ENCODE measurements around the gene AIFM2.
"Not testable (repeated sequence)": the region's sequence is repeated elsewhere in the genome, so short reads cannot be mapped to it uniquely, and the experiment has no call there.

AIFM2 gene

DNA sequence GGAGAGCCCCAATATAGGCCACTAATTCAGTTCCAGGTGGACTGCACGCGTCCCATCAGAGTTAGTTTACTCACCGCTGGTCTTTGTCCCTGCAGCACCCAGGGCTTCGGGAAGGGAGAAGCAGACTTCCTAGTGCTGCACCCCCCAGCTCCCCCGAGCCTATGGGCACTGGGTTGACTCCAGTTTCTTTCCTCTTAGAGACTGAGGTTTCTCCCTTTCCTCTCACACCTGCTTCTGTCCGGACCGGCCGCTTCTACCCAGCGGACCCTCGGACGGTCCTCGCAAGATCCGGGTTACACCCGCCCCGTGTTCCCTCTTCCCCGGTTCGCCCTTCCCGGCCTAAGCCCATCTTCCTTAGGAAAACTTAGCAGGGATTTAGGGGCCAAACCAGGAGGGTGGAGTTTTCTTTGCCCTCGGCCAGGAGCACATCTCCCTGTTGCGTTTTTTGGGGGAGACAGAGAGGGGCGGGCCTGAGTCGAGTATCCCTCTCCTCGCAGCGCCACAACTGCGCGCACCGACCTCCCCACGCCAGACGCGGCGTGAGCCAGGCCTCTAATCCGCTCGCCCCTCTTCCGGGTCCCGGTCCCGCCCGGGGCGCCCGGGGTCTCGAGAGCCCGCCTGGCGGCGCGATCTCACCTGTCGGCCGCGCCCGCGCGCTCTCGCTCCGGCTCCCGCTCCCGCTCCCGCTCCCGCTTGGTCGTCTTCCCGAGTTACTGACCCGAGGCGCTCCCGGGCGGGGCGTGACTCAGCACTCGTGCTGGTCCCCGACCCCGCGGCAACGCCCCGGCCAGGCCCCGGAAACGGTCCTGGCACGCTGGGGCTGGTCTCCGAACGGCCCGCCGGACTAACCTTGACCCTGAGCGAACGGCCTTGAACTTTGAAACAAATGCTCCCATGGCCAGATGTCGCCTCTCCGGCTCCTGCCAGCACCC lies at the start of gene AIFM2:
TSS of gene AIFM2 (minus strand) at position 728 of the 932 bp plus-strand sequence. CDS start 8,741 bp downstream, outside the sequence.
- no peak for TF ChIP-seq ZNF274 (IDR thresholded peaks at IDR 0.05; ENCODE audit: low read depth, low read length)
- H3K4me3 ChIP-seq (ENCODE audit: low read length): peak within 1 kb of the TSS; percentile 88

- H3K4me3 ChIP-seq (ENCODE audit: low read length): not testable (repeated sequence)
These were observed 46.6 kb upstream of the AIFM2 start for GRCh38 chr10:70179209-70179608.

- TF ChIP-seq ZNF274 (IDR thresholded peaks at IDR 0.05; ENCODE audit: low read depth, low read length): no peak
- H3K4me3 ChIP-seq (ENCODE audit: low read length): no peak overlapping the region
These were observed 45.6 kb upstream of the AIFM2 start for GRCh38 chr10:70178139-70178725.

GRCh38 chr10:70176441-70176840 lies 43.8 kb upstream of the AIFM2 start:
- no peak for TF ChIP-seq ZNF274 (IDR thresholded peaks at IDR 0.05; ENCODE audit: low read depth, low read length)
- no peak overlapping the region for H3K4me3 ChIP-seq (ENCODE audit: low read length)

DNA sequence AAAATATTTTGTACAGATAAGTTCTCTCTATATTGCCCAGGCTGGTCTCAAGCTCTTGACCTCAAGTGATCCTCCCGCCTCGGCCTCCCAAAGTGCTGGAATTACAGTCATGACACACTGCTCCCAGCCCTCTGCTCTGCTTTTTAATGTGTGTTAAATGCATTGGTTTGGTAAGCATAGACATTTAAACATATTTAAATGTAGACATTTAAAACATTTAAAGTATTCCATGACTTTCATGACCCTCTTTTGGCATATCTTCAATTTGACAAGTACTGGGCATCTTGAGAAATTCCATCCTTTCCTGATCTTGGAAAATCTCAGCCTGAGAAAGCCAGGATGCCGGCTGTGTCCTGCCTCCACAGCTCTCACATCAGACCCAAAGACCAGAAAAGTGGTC lies 42.9 kb upstream of the AIFM2 start:
- no peak for TF ChIP-seq ZNF274 (IDR thresholded peaks at IDR 0.05; ENCODE audit: low read depth, low read length)
- H3K4me3 ChIP-seq (ENCODE audit: low read length): no peak overlapping the region

GRCh38 chr10:70174058-70174741 lies 41.6 kb upstream of the AIFM2 start:
- H3K4me3 ChIP-seq (ENCODE audit: low read length): no peak overlapping the region
- TF ChIP-seq ZNF274 (IDR thresholded peaks at IDR 0.05; ENCODE audit: low read depth, low read length): no peak

DNA sequence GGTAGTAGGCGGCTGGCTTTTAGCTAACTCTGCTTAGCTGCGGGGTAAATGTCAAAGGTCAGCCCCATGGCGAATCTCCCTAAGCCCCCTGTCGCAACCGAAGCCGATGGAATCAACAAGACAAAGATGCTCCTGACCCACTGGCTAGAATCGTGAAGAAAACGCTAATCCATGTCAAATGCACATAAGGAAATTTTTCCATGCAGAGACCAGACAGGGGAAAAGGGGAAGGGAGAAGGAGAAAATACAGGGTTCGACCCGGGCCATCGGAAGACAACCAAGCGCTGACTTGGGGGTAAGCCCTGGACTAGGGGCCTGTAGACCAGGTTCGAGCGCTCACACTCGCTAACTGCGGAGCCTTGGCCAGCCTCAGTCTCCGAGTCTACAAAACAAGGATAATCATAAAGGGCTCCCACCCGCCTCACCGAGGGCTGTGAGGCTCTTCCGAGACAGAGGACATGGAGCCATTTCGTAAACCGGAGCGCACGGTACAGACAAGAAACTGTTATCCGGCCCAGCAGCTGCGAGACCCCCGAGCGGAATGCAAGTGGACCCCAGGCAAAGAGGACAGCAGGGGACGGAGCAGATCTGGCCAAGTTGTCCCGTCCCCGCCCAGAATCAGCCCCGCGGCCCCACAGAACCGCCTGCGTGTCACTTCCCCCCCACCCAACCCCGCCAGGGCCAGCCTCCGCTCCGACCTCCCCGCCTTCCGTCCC lies 37.2 kb upstream of the AIFM2 start:
- H3K4me3 ChIP-seq (ENCODE audit: low read length): peak overlapping the region; percentile 89
- no peak for TF ChIP-seq ZNF274 (IDR thresholded peaks at IDR 0.05; ENCODE audit: low read depth, low read length)

GRCh38 chr10:70169011-70169410 lies 36.4 kb upstream of the AIFM2 start:
- TF ChIP-seq ZNF274 (IDR thresholded peaks at IDR 0.05; ENCODE audit: low read depth, low read length): no peak
- peak overlapping the region; percentile 89 for H3K4me3 ChIP-seq (ENCODE audit: low read length)

GRCh38 chr10:70167246-70167645 lies 34.6 kb upstream of the AIFM2 start:
- no peak overlapping the region for H3K4me3 ChIP-seq (ENCODE audit: low read length)
- TF ChIP-seq ZNF274 (IDR thresholded peaks at IDR 0.05; ENCODE audit: low read depth, low read length): no peak

- TF ChIP-seq ZNF274 (IDR thresholded peaks at IDR 0.05; ENCODE audit: low read depth, low read length): no peak
- H3K4me3 ChIP-seq (ENCODE audit: low read length): no peak overlapping the region
These were observed 33.8 kb upstream of the AIFM2 start for GRCh38 chr10:70166394-70166793.

GRCh38 chr10:70164163-70164562 lies 31.5 kb upstream of the AIFM2 start:
- no peak overlapping the region for H3K4me3 ChIP-seq (ENCODE audit: low read length)
- TF ChIP-seq ZNF274 (IDR thresholded peaks at IDR 0.05; ENCODE audit: low read depth, low read length): no peak

- peak overlapping the region; percentile 32; the same call in 1 of the 2 replicates for H3K4me3 ChIP-seq (ENCODE audit: low read length)
- no peak for TF ChIP-seq ZNF274 (IDR thresholded peaks at IDR 0.05; ENCODE audit: low read depth, low read length)
These were observed 30.8 kb upstream of the AIFM2 start for GRCh38 chr10:70163448-70163847.

DNA sequence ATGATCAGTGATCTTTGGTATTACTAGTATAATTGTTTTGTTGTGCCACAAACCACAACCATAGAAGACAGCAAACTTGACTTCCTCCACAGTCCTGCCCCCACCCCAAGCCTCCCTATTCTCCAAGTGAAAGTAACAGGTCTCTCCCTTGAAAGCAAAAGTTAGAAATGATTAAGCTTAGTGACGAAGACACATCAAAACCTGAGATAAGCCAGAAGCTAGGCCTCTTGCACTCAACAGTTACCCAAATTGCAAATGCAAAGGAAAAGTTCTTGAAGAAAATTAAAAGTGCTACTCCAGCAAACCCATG lies 30.2 kb upstream of the AIFM2 start:
- H3K4me3 ChIP-seq (ENCODE audit: low read length): no peak overlapping the region
- TF ChIP-seq ZNF274 (IDR thresholded peaks at IDR 0.05; ENCODE audit: low read depth, low read length): no peak

GRCh38 chr10:70162151-70162891 lies 29.7 kb upstream of the AIFM2 start:
- no peak overlapping the region for H3K4me3 ChIP-seq (ENCODE audit: low read length)
- no peak for TF ChIP-seq ZNF274 (IDR thresholded peaks at IDR 0.05; ENCODE audit: low read depth, low read length)
